Esophagus muscularis mucosa (tissue), 4 donors: ENCODE results near the gene GALNT11. TPM values are rescaled to one million over a fixed set of nuclear protein-coding genes. Genes with fewer than 3 reads are reported as not detected.
A peak's percentile ranks its signal among the peaks of the same experiment; 100 is the strongest.

Experiments used
- DNase-seq: peaks from one replicate; pipeline ENCODE4 v3.0.0-alpha.2; 2017; ENCODE audit errors: extremely low spot score
- H3K27ac ChIP-seq, 4 donors: fragments of 200-600 bp; sonication (generic); replicated peaks in 1 of 4; 1 replicate in 3 of 4; 2 replicates in 1 of 4; pipeline ENCODE4 v1.5.1; 2016 to 2019; ENCODE audit warnings: mild to moderate bottlenecking in 1 of 4
- H3K27me3 ChIP-seq, 4 donors: fragments of 200-600 bp; sonication (generic); one replicate each; pipeline versions ENCODE4 v1.5.1 to v1.6.0; 2016 to 2019
- H3K36me3 ChIP-seq, 4 donors: fragments of 200-600 bp; sonication (generic); one replicate each; pipeline ENCODE4 v1.5.1; 2016 to 2019
- H3K4me1 ChIP-seq, 4 donors: fragments of 200-600 bp; sonication (generic); one replicate each; pipeline ENCODE4 v1.5.1; 2016 to 2019
- H3K4me3 ChIP-seq, 4 donors: fragments of 200-600 bp; sonication (generic); 1 replicate in 2 of 4; 2 replicates in 2 of 4; pipeline ENCODE4 v1.5.1; 2016 to 2019; ENCODE audit warnings: mild to moderate bottlenecking in 4 of 4, moderate library complexity in 1 of 4
- H3K9me3 ChIP-seq, 4 donors: fragments of 200-600 bp; sonication (generic); 1 replicate in 3 of 4; 2 replicates in 1 of 4; pipeline ENCODE4 v1.5.1; 2016 to 2019
- CTCF ChIP-seq, 3 experiments: fragments of 200-600 bp in 2 of 3; fragments of 450-650 bp in 1 of 3; sonication (generic) in 2 of 3; IDR thresholded peaks; one replicate each; pipeline ENCODE4 v1.5.1; 2017 to 2019; ENCODE audit warnings: antibody characterized with exemption in 3 of 3, mild to moderate bottlenecking in 2 of 3, moderate library complexity in 1 of 3
- EP300 ChIP-seq: sonication (generic); formaldehyde crosslinking; IDR thresholded peaks from one replicate; pipeline ENCODE4 v1.6.1; 2017; ENCODE audit warnings: antibody characterized with exemption
- POLR2A ChIP-seq: fragments of 450-650 bp; IDR thresholded peaks from one replicate; pipeline ENCODE4 v1.6.1; 2017; ENCODE audit warnings: antibody characterized with exemption, moderate library complexity, mild to moderate bottlenecking, low read depth
- POLR2AphosphoS5 ChIP-seq, 2 donors: sonication (generic); formaldehyde crosslinking; IDR thresholded peaks; one replicate each; pipeline ENCODE4 v1.6.1; 2017; ENCODE audit warnings: antibody characterized with exemption in 2 of 2
- WGBS: methylation state at CpG from one replicate; pipeline ENCODE4 v1.1.5; 2018; 5-methylcytosine and 5-hydroxymethylcytosine counted together
- intact Hi-C: fragments of 100-400 bp; cut with DNase I; formaldehyde crosslinking; loops from one replicate; pipeline ENCODE4 v1.15.1; 2023
- total RNA-seq, 4 donors: library from RNA; depleted of rRNA; stranded (reverse); fragments of >200 nt; gene quantifications; one replicate each; pipeline versions ENCODE4 v1.1.0 to v1.2.1, GENCODE V29; 2016

The GALNT11 gene
- total RNA-seq, 4 donors from 2014 or later: 33.2 to 51.8 (median 39.5) TPM

GRCh38 chr7:152121432-152121831 lies 96.0 kb downstream of the GALNT11 start:
- peak; percentile 50 for DNase-seq
- 97% methylated on average over 9 of the region's 9 CpGs for WGBS

GRCh38 chr7:152122540-152122939 lies 97.1 kb downstream of the GALNT11 start:
- no peak overlapping the region for H3K4me3 ChIP-seq
- H3K9me3 ChIP-seq: peaks cover 0 to 7% (median 2%) of the 10 kb centered on the region in 4 donors
- WGBS: 88% methylated on average over 1 of the region's 1 CpG
- no peak overlapping the region for H3K27ac ChIP-seq
- DNase-seq: no peak
- intact Hi-C loops: no loop called here
- no peaks in the 10 kb centered on the region for H3K4me1 ChIP-seq
- TF ChIP-seq POLR2A: no peak
- H3K36me3 ChIP-seq: peaks cover 48 to 97% (median 80%) of the 10 kb centered on the region in 4 donors
- no peaks in the 10 kb centered on the region for H3K27me3 ChIP-seq

More at GRCh38 chr7:152121432-152121831, 96.0 kb downstream of the GALNT11 start:
- Histone ChIP-seq H3K9me3 (peaks cover 0 to 7% (median 2%) of the 10 kb centered on the region in 4 donors), H3K4me3 (no peak overlapping the region), H3K27ac (no peak overlapping the region), H3K36me3 (peaks cover 53 to 97% (median 80%) of the 10 kb centered on the region in 4 donors), H3K4me1 (no peaks in the 10 kb centered on the region), H3K27me3 (no peaks in the 10 kb centered on the region)
- intact Hi-C loops: no loop called here
- TF ChIP-seq POLR2AphosphoS5 (IDR thresholded peaks at IDR 0.05): no peak
- no peak for TF ChIP-seq CTCF (IDR thresholded peaks at IDR 0.05)
- TF ChIP-seq POLR2A: no peak

GRCh38 chr7:152126741-152127140 lies 101.3 kb downstream of the GALNT11 start:
- intact Hi-C loops: no loop called here
- TF ChIP-seq POLR2A: no peak
- TF ChIP-seq EP300: no peak
- no peak for TF ChIP-seq CTCF (IDR thresholded peaks at IDR 0.05)
- no peak for TF ChIP-seq POLR2AphosphoS5 (IDR thresholded peaks at IDR 0.05)
- DNase-seq: peak; percentile 5
- peaks cover 0 to 7% (median 2%) of the 10 kb centered on the region in 4 donors for H3K9me3 ChIP-seq
- no peak overlapping the region for H3K4me3 ChIP-seq
- H3K4me1 ChIP-seq: no peaks in the 10 kb centered on the region
- WGBS: 96% methylated on average over 7 of the region's 7 CpGs
- no peaks in the 10 kb centered on the region for H3K27me3 ChIP-seq
- peaks cover 20 to 95% (median 73%) of the 10 kb centered on the region in 4 donors for H3K36me3 ChIP-seq
- H3K27ac ChIP-seq: no peak overlapping the region

- DNase-seq: peak; percentile 39
- Histone ChIP-seq H3K27ac (no peak overlapping the region), H3K36me3 (peaks cover 15 to 95% (median 73%) of the 10 kb centered on the region in 4 donors), H3K4me3 (no peak overlapping the region), H3K27me3 (no peaks in the 10 kb centered on the region), H3K4me1 (no peaks in the 10 kb centered on the region), H3K9me3 (peaks cover 0 to 7% (median 2%) of the 10 kb centered on the region in 4 donors)
- intact Hi-C loops: no loop called here
- 93% methylated on average over 19 of the region's 19 CpGs for WGBS
- no peak for TF ChIP-seq CTCF (IDR thresholded peaks at IDR 0.05)
- no peak for TF ChIP-seq EP300
- no peak for TF ChIP-seq POLR2AphosphoS5 (IDR thresholded peaks at IDR 0.05)
- no peak for TF ChIP-seq POLR2A
Observed at GRCh38 chr7:152127229-152127628, 101.8 kb downstream of the GALNT11 start.

GRCh38 chr7:152128252-152128651 lies 102.8 kb downstream of the GALNT11 start:
- TF ChIP-seq POLR2AphosphoS5 (IDR thresholded peaks at IDR 0.05) (no peak), POLR2A (no peak), EP300 (no peak), CTCF (IDR thresholded peaks at IDR 0.05) (no peak)
- Histone ChIP-seq H3K9me3 (peaks cover 0 to 7% (median 2%) of the 10 kb centered on the region in 4 donors), H3K27ac (no peak overlapping the region), H3K4me3 (no peak overlapping the region), H3K36me3 (peaks cover 13 to 95% (median 72%) of the 10 kb centered on the region in 4 donors), H3K4me1 (no peaks in the 10 kb centered on the region), H3K27me3 (no peaks in the 10 kb centered on the region)
- intact Hi-C loops: no loop called here
- peak; percentile 70 for DNase-seq
- 94% methylated on average over 12 of the region's 20 CpGs for WGBS
